NCI-H146 (cell line): ENCODE measurements around the gene ATXN1.

Experiments
- DNase-seq: peaks from one replicate; lab custom pipeline; 2025; lab: John Stamatoyannopoulos, UW

Gene ATXN1

GRCh38 chr6:16783509-16783908, 22.2 kb upstream of the ATXN1 start:
- DNase-seq: peak; percentile 37

GRCh38 chr6:16782278-16782677, 21.0 kb upstream of the ATXN1 start:
- no peak for DNase-seq

- no peak for DNase-seq
Observed at GRCh38 chr6:16781348-16782169, 20.3 kb upstream of the ATXN1 start.

- DNase-seq: no peak
Observed at GRCh38 chr6:16778521-16778920, 17.3 kb upstream of the ATXN1 start.

- no peak for DNase-seq
Observed at GRCh38 chr6:16777794-16778193, 16.5 kb upstream of the ATXN1 start.

- no peak for DNase-seq
Observed at GRCh38 chr6:16776394-16777017, 15.2 kb upstream of the ATXN1 start.

GRCh38 chr6:16774437-16774836, 13.2 kb upstream of the ATXN1 start:
- peak; percentile 11 for DNase-seq

- no peak for DNase-seq
Observed at GRCh38 chr6:16773362-16773761, 12.1 kb upstream of the ATXN1 start.

- peak; percentile 48 for DNase-seq
Observed at GRCh38 chr6:16770701-16771569, 9.7 kb upstream of the ATXN1 start.

GRCh38 chr6:16769986-16770376, 8.7 kb upstream of the ATXN1 start:
- no peak for DNase-seq

- no peak for DNase-seq
Observed at GRCh38 chr6:16769131-16769985, 8.1 kb upstream of the ATXN1 start.

- DNase-seq: no peak
Observed at GRCh38 chr6:16768477-16768830, 7.2 kb upstream of the ATXN1 start.

GRCh38 chr6:16767765-16768476, 6.7 kb upstream of the ATXN1 start:
- DNase-seq: no peak

GRCh38 chr6:16766836-16767745, 5.8 kb upstream of the ATXN1 start:
- no peak for DNase-seq

GRCh38 chr6:16766043-16766536, 4.8 kb upstream of the ATXN1 start:
- no peak for DNase-seq

- no peak for DNase-seq
Observed at GRCh38 chr6:16765235-16765634, 4.0 kb upstream of the ATXN1 start.

GRCh38 chr6:16764188-16764950, 3.1 kb upstream of the ATXN1 start:
- no peak for DNase-seq

- peak; percentile 47 for DNase-seq
Observed at GRCh38 chr6:16762550-16763477, 1.6 kb upstream of the ATXN1 start.
